MM.1S (cell line): ENCODE data around the gene MRPL51.

ENCODE experiments used
- DNase-seq: peaks from one replicate; pipeline ENCODE4 v3.0.0-alpha.2; 2015
- H2AFZ ChIP-seq: fragments of 300-600 bp; sonication (generic); 2 replicates; pipeline ENCODE4 v1.6.0; 2016; ENCODE audit warnings: antibody characterized with exemption, low read length
- H3F3A ChIP-seq: fragments of 300-600 bp; sonication (generic); 2 replicates; pipeline ENCODE4 v1.6.1; 2016; ENCODE audit warnings: mild to moderate bottlenecking, antibody characterized with exemption, low read length, moderate library complexity, mixed read lengths; ENCODE audit not compliant: insufficient read depth
- H3K27ac ChIP-seq: fragments of 300-600 bp; sonication (generic); 2 replicates; pipeline ENCODE4 v1.5.1; 2016; ENCODE audit warnings: mild to moderate bottlenecking, low read length
- H3K27me3 ChIP-seq: fragments of 300-600 bp; sonication (generic); replicated peaks from 2 replicates; pipeline ENCODE4 v1.6.0; 2016; ENCODE audit warnings: low read length; ENCODE audit not compliant: insufficient read depth
- H3K36me3 ChIP-seq: fragments of 300-600 bp; sonication (generic); replicated peaks from 2 replicates; pipeline ENCODE4 v1.6.1; 2016; ENCODE audit warnings: mild to moderate bottlenecking, low read length, mixed read lengths; ENCODE audit not compliant: insufficient read depth
- H3K4me1 ChIP-seq: fragments of 300-600 bp; sonication (generic); 2 replicates; pipeline ENCODE4 v1.6.1; 2016; ENCODE audit warnings: low read length, mixed read lengths
- H3K4me2 ChIP-seq: fragments of 300-600 bp; sonication (generic); 2 replicates; pipeline ENCODE4 v1.6.0; 2016; ENCODE audit warnings: low read depth, low read length
- H3K4me3 ChIP-seq: fragments of 300-600 bp; sonication (generic); 2 replicates; pipeline ENCODE4 v1.5.1; 2016; ENCODE audit warnings: low read length, mixed read lengths
- H3K79me2 ChIP-seq: fragments of 300-600 bp; sonication (generic); 2 replicates; pipeline ENCODE4 v1.6.1; 2016; ENCODE audit warnings: mixed run types, low read length, mixed read lengths
- H3K9ac ChIP-seq: fragments of 300-600 bp; sonication (generic); 2 replicates; pipeline ENCODE4 v1.6.1; 2016; ENCODE audit warnings: low read length, mixed read lengths
- H3K9me2 ChIP-seq: fragments of 300-600 bp; sonication (generic); replicated peaks from 2 replicates; pipeline ENCODE4 v1.6.1; 2016; ENCODE audit warnings: mild to moderate bottlenecking, low read length, mixed read lengths; ENCODE audit not compliant: insufficient read depth
- H3K9me3 ChIP-seq: fragments of 300-600 bp; sonication (generic); replicated peaks from 2 replicates; pipeline ENCODE4 v1.6.1; 2016; ENCODE audit warnings: mild to moderate bottlenecking, low read length, mixed read lengths; ENCODE audit not compliant: insufficient read depth
- H4K20me1 ChIP-seq: fragments of 300-600 bp; sonication (generic); 2 replicates; pipeline ENCODE4 v1.6.1; 2016; ENCODE audit warnings: mild to moderate bottlenecking, low read length, moderate library complexity, mixed read lengths; ENCODE audit not compliant: insufficient read depth
- CTCF ChIP-seq: fragments of 300-600 bp; sonication (generic); IDR thresholded peaks from 2 replicates; pipeline ENCODE4 v1.5.1; 2016; ENCODE audit warnings: antibody characterized with exemption, low read length, mixed read lengths
- EZH2 ChIP-seq: fragments of 300-600 bp; sonication (generic); optimal IDR thresholded peaks from 2 replicates; pipeline ENCODE3; 2017; ENCODE audit warnings: low read depth, mild to moderate bottlenecking, antibody characterized with exemption, low read length, mixed read lengths
- EZH2phosphoT487 ChIP-seq: fragments of 300-600 bp; sonication (generic); IDR thresholded peaks from 2 replicates; pipeline ENCODE4 v1.6.1; 2018; ENCODE audit warnings: antibody characterized with exemption, low read length

The MRPL51 gene

GRCh38 chr12:6450091-6450868, 42.8 kb downstream of the MRPL51 start:
- peaks cover 33% of the 10 kb centered on the region for H3F3A ChIP-seq

GRCh38 chr12:6444704-6445688, 48.1 kb downstream of the MRPL51 start, which contains the start of gene CD27:
Gene CD27 (plus strand): TSS chr12:6444955. CDS start chr12:6445096, 141 bp downstream.
- Histone ChIP-seq H3K79me2 (no peaks in the 10 kb centered on the region), H3K36me3 (no peaks in the 10 kb centered on the region), H3K4me3 (no peak within 1 kb of the TSS), H3F3A (peaks cover 22% of the 10 kb centered on the region), H3K9ac (no peak within 1 kb of the TSS; the same call in 1 of the 2 replicates), H4K20me1 (no peaks in the 10 kb centered on the region), H3K9me2 (no peaks in the 10 kb centered on the region), H3K27me3 (no peaks in the 10 kb centered on the region), H3K9me3 (no peaks in the 10 kb centered on the region), H3K4me1 (peaks cover 41% of the 10 kb centered on the region), H3K4me2 (peak within 1 kb of the TSS; percentile 41; the same call in 1 of the 2 replicates), H2AFZ (peak within 1 kb of the TSS; percentile 24), H3K27ac (peak within 1 kb of the TSS; percentile 85; the same call in 1 of the 2 replicates)
- TF ChIP-seq CTCF = no peak
- TF ChIP-seq EZH2 = no peak
- no peak for TF ChIP-seq EZH2phosphoT487
- DNase-seq = no peak

More at GRCh38 chr12:6450091-6450868, 42.8 kb downstream of the MRPL51 start:
- Histone ChIP-seq H3K4me2 (peak overlapping the region; percentile 98; the same call in 1 of the 2 replicates), H3K27ac (no peak overlapping the region), H2AFZ (no peak overlapping the region), H3K4me1 (peaks cover 39% of the 10 kb centered on the region), H3K9me3 (no peaks in the 10 kb centered on the region), H3K4me3 (peak overlapping the region; percentile 80; the same call in 1 of the 2 replicates), H3K79me2 (peaks cover 41% of the 10 kb centered on the region), H3K27me3 (no peaks in the 10 kb centered on the region), H3K9ac (no peak overlapping the region; the same call in 1 of the 2 replicates), H3K36me3 (0 out of 2 replicates have a peak, but pooled peaks cover 3% of the 10 kb centered on the region), H3K9me2 (no peaks in the 10 kb centered on the region), H4K20me1 (no peaks in the 10 kb centered on the region)
- DNase-seq = no peak
- TF ChIP-seq CTCF (no peak), EZH2phosphoT487 (no peak), EZH2 (no peak)

GRCh38 chr12:6444031-6444430, 49.0 kb downstream of the MRPL51 start:
- Histone ChIP-seq H3K9me3 (no peaks in the 10 kb centered on the region), H2AFZ (peak overlapping the region; percentile 24), H3K36me3 (no peaks in the 10 kb centered on the region), H3F3A (peaks cover 22% of the 10 kb centered on the region), H3K4me1 (peaks cover 41% of the 10 kb centered on the region), H3K27me3 (no peaks in the 10 kb centered on the region), H3K4me3 (no peak overlapping the region), H3K27ac (no peak overlapping the region), H3K4me2 (0 out of 2 replicates have a peak overlapping the region, but pooled peaks have one; percentile 41), H4K20me1 (no peaks in the 10 kb centered on the region), H3K9me2 (no peaks in the 10 kb centered on the region), H3K9ac (no peak overlapping the region), H3K79me2 (no peaks in the 10 kb centered on the region)
- DNase-seq = no peak
- no peak for TF ChIP-seq EZH2phosphoT487
- no peak for TF ChIP-seq CTCF
- no peak for TF ChIP-seq EZH2
